Measurements from ENCODE around the gene ARHGEF2.
A peak's percentile ranks its signal among the peaks of the same experiment; 100 is the strongest.
"Not testable (repeated sequence)": the region's sequence is repeated elsewhere in the genome, so short reads cannot be mapped to it uniquely, and the experiment has no call there.

ARHGEF2 gene

GRCh38 chr1:155934097-155934935 is 44.0 kb downstream of the ARHGEF2 start, which contains the start of gene KHDC4:
Gene KHDC4 (minus strand): TSS chr1:155934413. CDS start chr1:155934373, 40 bp downstream.
- Histone ChIP-seq H3K4me1 (ENCODE audit: insufficient read depth, low read length) (peaks cover 5% of the 10 kb centered on the region; the same call in 1 of the 2 replicates), H3K9ac (ENCODE audit: low read depth, low read length) (peak within 1 kb of the TSS; percentile 96), H3K9me3 (ENCODE audit: insufficient read depth, low read depth, low read length) (no peaks in the 10 kb centered on the region), H3K27me3 (ENCODE audit: insufficient read depth, low read length) (no peaks in the 10 kb centered on the region), H3K36me3 (ENCODE audit: insufficient read depth, low read depth, low read length) (peaks cover 44% of the 10 kb centered on the region), H3K4me3 (ENCODE audit: low read length) (peak within 1 kb of the TSS; percentile 81), H3K27ac (ENCODE audit: low read length) (peak within 1 kb of the TSS; percentile 99)

- H3K27ac ChIP-seq (ENCODE audit: low read length), result peak overlapping the region; percentile 99
- H3K4me3 ChIP-seq (ENCODE audit: low read length), result peak overlapping the region; percentile 81
- peak overlapping the region; percentile 96 for H3K9ac ChIP-seq (ENCODE audit: low read depth, low read length)
- peaks cover 5% of the 10 kb centered on the region; the same call in 1 of the 2 replicates for H3K4me1 ChIP-seq (ENCODE audit: insufficient read depth, low read length)
- H3K9me3 ChIP-seq (ENCODE audit: insufficient read depth, low read depth, low read length), result no peaks in the 10 kb centered on the region
- no peaks in the 10 kb centered on the region for H3K27me3 ChIP-seq (ENCODE audit: insufficient read depth, low read length)
- peaks cover 51% of the 10 kb centered on the region for H3K36me3 ChIP-seq (ENCODE audit: insufficient read depth, low read depth, low read length)
Observed at GRCh38 chr1:155933591-155934096, 44.7 kb downstream of the ARHGEF2 start.

DNA sequence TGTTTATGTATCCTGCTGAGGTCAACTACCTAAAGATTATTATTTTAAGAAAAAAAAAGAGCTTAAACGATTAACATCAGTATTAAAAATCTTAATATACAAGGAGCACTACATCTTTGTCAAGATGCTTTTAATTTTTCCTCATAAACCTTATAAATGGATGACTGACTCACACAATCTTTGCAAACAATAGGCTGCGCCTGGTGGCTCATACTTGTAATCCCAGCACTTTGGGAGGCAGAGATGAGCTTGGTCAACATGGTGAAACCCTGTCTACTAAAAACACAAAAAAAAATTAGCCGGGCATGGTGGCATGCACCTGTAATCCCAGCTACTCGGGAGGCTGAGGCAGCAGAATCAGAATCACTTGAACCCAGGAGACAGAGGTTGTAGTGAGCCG is 45.9 kb downstream of the ARHGEF2 start:
- H3K4me3 ChIP-seq (ENCODE audit: low read length), result peak overlapping the region; percentile 81; the same call in 1 of the 2 replicates
- H3K9me3 ChIP-seq (ENCODE audit: insufficient read depth, low read depth, low read length), result no peaks in the 10 kb centered on the region
- H3K4me1 ChIP-seq (ENCODE audit: insufficient read depth, low read length), result peaks cover 5% of the 10 kb centered on the region; the same call in 1 of the 2 replicates
- H3K27ac ChIP-seq (ENCODE audit: low read length), result no peak overlapping the region
- no peak overlapping the region for H3K9ac ChIP-seq (ENCODE audit: low read depth, low read length)
- no peaks in the 10 kb centered on the region for H3K27me3 ChIP-seq (ENCODE audit: insufficient read depth, low read length)
- H3K36me3 ChIP-seq (ENCODE audit: insufficient read depth, low read depth, low read length), result peaks cover 62% of the 10 kb centered on the region

GRCh38 chr1:155932081-155932480 is 46.3 kb downstream of the ARHGEF2 start:
- Histone ChIP-seq H3K9ac (ENCODE audit: low read depth, low read length) (no peak overlapping the region), H3K4me1 (ENCODE audit: insufficient read depth, low read length) (peaks cover 5% of the 10 kb centered on the region; the same call in 1 of the 2 replicates), H3K27ac (ENCODE audit: low read length) (no peak overlapping the region), H3K9me3 (ENCODE audit: insufficient read depth, low read depth, low read length) (no peaks in the 10 kb centered on the region), H3K36me3 (ENCODE audit: insufficient read depth, low read depth, low read length) (peaks cover 66% of the 10 kb centered on the region), H3K27me3 (ENCODE audit: insufficient read depth, low read length) (no peaks in the 10 kb centered on the region), H3K4me3 (ENCODE audit: low read length) (peak overlapping the region; percentile 81)

GRCh38 chr1:155931332-155932038 is 46.9 kb downstream of the ARHGEF2 start:
- Histone ChIP-seq H3K4me3 (ENCODE audit: low read length) (peak overlapping the region; percentile 42; the same call in 1 of the 2 replicates), H3K36me3 (ENCODE audit: insufficient read depth, low read depth, low read length) (peaks cover 72% of the 10 kb centered on the region), H3K4me1 (ENCODE audit: insufficient read depth, low read length) (peaks cover 5% of the 10 kb centered on the region; the same call in 1 of the 2 replicates), H3K9ac (ENCODE audit: low read depth, low read length) (peak overlapping the region; percentile 33), H3K27ac (ENCODE audit: low read length) (no peak overlapping the region), H3K27me3 (ENCODE audit: insufficient read depth, low read length) (no peaks in the 10 kb centered on the region), H3K9me3 (ENCODE audit: insufficient read depth, low read depth, low read length) (no peaks in the 10 kb centered on the region)

GRCh38 chr1:155930725-155931124 is 47.6 kb downstream of the ARHGEF2 start:
- not testable (repeated sequence) for H3K9me3 ChIP-seq (ENCODE audit: insufficient read depth, low read depth, low read length); H3K9ac ChIP-seq (ENCODE audit: low read depth, low read length); H3K4me3 ChIP-seq (ENCODE audit: low read length); H3K27ac ChIP-seq (ENCODE audit: low read length); H3K4me1 ChIP-seq (ENCODE audit: insufficient read depth, low read length); H3K27me3 ChIP-seq (ENCODE audit: insufficient read depth, low read length)
- H3K36me3 ChIP-seq (ENCODE audit: insufficient read depth, low read depth, low read length), result peaks cover 80% of the 10 kb centered on the region

- Histone ChIP-seq H3K27me3 (ENCODE audit: insufficient read depth, low read length) (no peaks in the 10 kb centered on the region), H3K9me3 (ENCODE audit: insufficient read depth, low read depth, low read length) (no peaks in the 10 kb centered on the region), H3K36me3 (ENCODE audit: insufficient read depth, low read depth, low read length) (peaks cover 97% of the 10 kb centered on the region), H3K4me1 (ENCODE audit: insufficient read depth, low read length) (peaks cover 5% of the 10 kb centered on the region; the same call in 1 of the 2 replicates), H3K4me3 (ENCODE audit: low read length) (no peak overlapping the region), H3K27ac (ENCODE audit: low read length) (no peak overlapping the region), H3K9ac (ENCODE audit: low read depth, low read length) (no peak overlapping the region)
Observed at GRCh38 chr1:155929057-155929456, 49.3 kb downstream of the ARHGEF2 start.

DNA sequence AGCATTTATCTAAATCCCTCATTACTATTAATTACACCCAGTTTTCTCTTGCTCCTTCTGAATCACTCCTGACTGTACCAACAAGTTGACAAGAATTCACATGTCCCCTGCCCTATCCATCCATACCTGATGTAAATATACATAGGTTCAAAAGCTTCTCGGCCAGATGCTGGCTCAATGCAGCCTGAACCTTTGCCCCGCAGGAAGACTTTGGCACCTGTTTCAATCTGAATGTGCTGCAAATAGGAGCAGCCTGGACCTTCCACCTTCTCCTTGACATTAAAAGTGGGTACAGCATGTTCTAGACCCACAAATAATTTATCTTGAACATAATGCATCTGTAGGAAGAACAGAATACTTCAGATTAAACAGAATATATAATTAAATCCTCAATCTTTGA is 52.8 kb downstream of the ARHGEF2 start:
- H3K9me3 ChIP-seq (ENCODE audit: insufficient read depth, low read depth, low read length), result no peaks in the 10 kb centered on the region
- H3K36me3 ChIP-seq (ENCODE audit: insufficient read depth, low read depth, low read length), result peaks cover 100% of the 10 kb centered on the region
- no peak overlapping the region for H3K27ac ChIP-seq (ENCODE audit: low read length)
- no peaks in the 10 kb centered on the region for H3K4me1 ChIP-seq (ENCODE audit: insufficient read depth, low read length)
- H3K4me3 ChIP-seq (ENCODE audit: low read length), result no peak overlapping the region
- H3K9ac ChIP-seq (ENCODE audit: low read depth, low read length), result no peak overlapping the region
- no peaks in the 10 kb centered on the region for H3K27me3 ChIP-seq (ENCODE audit: insufficient read depth, low read length)

GRCh38 chr1:155920717-155921116 is 57.6 kb downstream of the ARHGEF2 start:
- Histone ChIP-seq H3K27me3 (ENCODE audit: insufficient read depth, low read length) (no peaks in the 10 kb centered on the region), H3K4me1 (ENCODE audit: insufficient read depth, low read length) (no peaks in the 10 kb centered on the region), H3K36me3 (ENCODE audit: insufficient read depth, low read depth, low read length) (peaks cover 98% of the 10 kb centered on the region), H3K9ac (ENCODE audit: low read depth, low read length) (no peak overlapping the region), H3K27ac (ENCODE audit: low read length) (no peak overlapping the region), H3K4me3 (ENCODE audit: low read length) (no peak overlapping the region), H3K9me3 (ENCODE audit: insufficient read depth, low read depth, low read length) (no peaks in the 10 kb centered on the region)

- no peaks in the 10 kb centered on the region for H3K4me1 ChIP-seq (ENCODE audit: insufficient read depth, low read length)
- peaks cover 98% of the 10 kb centered on the region for H3K36me3 ChIP-seq (ENCODE audit: insufficient read depth, low read depth, low read length)
- H3K27ac ChIP-seq (ENCODE audit: low read length), result no peak overlapping the region
- H3K9me3 ChIP-seq (ENCODE audit: insufficient read depth, low read depth, low read length), result no peaks in the 10 kb centered on the region
- no peaks in the 10 kb centered on the region for H3K27me3 ChIP-seq (ENCODE audit: insufficient read depth, low read length)
- no peak overlapping the region for H3K9ac ChIP-seq (ENCODE audit: low read depth, low read length)
- no peak overlapping the region for H3K4me3 ChIP-seq (ENCODE audit: low read length)
Observed at GRCh38 chr1:155919801-155920200, 58.5 kb downstream of the ARHGEF2 start.

DNA sequence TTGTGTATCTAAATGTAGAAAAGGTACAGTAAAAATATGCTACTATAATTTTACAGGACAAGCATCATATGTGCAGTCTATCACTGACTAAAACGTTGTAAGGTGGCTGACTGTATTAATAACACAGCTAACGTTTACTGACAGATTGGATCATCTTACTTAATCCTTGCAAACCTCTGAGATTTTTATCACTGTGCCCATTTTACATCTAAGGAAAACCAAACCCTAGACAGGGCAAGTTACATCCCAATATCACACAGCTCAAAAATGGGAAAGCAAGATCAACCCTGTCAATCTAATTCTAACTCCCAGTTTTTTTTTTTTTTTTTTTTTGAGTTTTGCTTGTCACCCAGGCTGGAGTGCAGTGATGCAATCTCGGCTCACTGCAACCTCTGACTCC is 59.7 kb downstream of the ARHGEF2 start:
- Histone ChIP-seq H3K27ac (ENCODE audit: low read length) (no peak overlapping the region), H3K4me1 (ENCODE audit: insufficient read depth, low read length) (no peaks in the 10 kb centered on the region), H3K36me3 (ENCODE audit: insufficient read depth, low read depth, low read length) (peaks cover 98% of the 10 kb centered on the region), H3K9ac (ENCODE audit: low read depth, low read length) (no peak overlapping the region), H3K27me3 (ENCODE audit: insufficient read depth, low read length) (no peaks in the 10 kb centered on the region), H3K4me3 (ENCODE audit: low read length) (no peak overlapping the region), H3K9me3 (ENCODE audit: insufficient read depth, low read depth, low read length) (no peaks in the 10 kb centered on the region)
